ENCODE data around the gene C1orf174.

The C1orf174 gene

DNA sequence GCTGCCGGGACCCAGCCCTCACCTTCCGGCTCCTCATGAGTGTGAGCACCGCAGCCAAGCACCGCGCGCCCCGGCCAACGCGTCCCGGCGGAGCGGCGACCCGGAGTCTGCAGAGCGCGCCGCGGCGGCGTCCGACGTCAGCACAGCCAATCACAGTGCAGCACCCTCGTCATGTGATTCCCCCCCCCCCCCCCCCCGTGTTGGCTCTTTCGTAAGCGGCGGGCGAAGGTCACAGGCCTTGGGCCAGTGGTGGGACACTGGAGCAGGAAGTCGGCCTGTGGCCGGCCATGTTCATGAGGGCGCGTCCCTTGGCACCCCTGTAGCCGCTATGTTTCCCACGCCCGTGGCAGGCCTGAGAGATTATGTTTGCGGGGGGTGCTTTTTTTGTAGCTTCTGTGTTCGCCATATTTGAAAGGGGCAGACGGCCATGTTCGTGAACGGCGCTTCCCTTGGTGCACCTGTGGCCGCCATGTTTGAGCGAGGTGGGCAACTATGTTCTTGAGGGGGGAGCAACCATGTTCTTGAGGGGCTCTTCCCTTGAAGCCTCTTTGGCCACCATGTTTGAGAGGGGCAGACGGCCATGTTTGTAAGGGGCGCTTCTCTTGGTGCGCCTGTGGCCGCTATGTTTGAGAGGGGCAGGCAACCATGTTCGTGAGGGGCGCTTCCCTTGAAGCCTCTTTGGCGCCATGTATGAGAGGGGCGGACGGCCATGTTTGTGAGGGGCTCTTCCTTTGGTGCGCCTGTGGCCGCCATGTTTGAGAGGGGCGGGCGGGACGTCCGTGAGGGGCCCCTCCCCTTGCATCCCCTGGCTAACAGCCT, at the start of gene C1orf174:
TSS of gene C1orf174 (minus strand) at position 123 of the 819 bp plus-strand sequence. CDS start at position 37, 86 bp downstream.
- DNase-seq: peak; percentile 98

DNA sequence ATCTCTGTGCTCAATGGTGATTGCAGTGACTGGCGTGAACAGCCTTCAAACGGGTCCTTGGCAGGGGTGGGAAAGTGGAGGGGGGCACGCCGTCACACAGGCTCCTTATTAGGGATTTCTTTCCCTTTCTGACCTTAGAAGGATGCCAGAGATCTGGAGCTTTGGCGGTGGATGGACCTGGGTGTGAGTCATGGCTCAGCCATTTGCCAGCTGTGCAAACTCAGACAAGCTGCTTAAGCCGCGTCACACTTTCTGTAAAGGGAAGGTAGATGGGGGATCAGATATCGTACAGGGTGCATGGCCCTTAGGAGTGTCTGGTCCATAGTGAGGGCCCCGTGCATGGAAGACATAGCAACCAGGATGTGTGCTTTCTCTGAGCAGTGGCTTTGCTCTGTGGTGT, 48.3 kb upstream of the C1orf174 start:
- DNase-seq: no peak

- DNase-seq: no peak
These were observed 46.1 kb upstream of the C1orf174 start for GRCh38 chr1:3945916-3946840.

DNA sequence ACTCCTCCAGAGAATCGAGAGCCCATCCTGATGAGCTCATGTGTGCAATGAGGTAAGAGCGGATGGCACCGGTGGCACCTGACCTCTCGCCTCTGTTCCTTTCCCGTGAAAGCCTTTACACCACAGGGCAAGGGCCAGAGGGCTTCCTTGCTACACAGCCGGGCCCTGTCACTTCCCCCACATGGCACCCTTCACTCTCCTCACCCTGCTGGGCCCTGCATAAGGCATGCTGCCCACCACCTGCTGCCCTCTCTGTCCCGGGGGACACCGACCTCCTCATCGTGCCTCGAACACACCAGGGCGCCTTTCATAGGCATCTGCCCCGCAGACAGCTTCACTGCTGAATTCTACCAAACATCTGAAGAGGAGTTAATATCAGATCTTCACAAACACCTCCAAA, 45.1 kb upstream of the C1orf174 start:
- no peak for DNase-seq

- DNase-seq: no peak
These were observed 44.6 kb upstream of the C1orf174 start for GRCh38 chr1:3944578-3945125.

- DNase-seq: no peak
These were observed 43.9 kb upstream of the C1orf174 start for GRCh38 chr1:3943806-3944577.

GRCh38 chr1:3943123-3943431, 43.0 kb upstream of the C1orf174 start:
- no peak for DNase-seq

DNA sequence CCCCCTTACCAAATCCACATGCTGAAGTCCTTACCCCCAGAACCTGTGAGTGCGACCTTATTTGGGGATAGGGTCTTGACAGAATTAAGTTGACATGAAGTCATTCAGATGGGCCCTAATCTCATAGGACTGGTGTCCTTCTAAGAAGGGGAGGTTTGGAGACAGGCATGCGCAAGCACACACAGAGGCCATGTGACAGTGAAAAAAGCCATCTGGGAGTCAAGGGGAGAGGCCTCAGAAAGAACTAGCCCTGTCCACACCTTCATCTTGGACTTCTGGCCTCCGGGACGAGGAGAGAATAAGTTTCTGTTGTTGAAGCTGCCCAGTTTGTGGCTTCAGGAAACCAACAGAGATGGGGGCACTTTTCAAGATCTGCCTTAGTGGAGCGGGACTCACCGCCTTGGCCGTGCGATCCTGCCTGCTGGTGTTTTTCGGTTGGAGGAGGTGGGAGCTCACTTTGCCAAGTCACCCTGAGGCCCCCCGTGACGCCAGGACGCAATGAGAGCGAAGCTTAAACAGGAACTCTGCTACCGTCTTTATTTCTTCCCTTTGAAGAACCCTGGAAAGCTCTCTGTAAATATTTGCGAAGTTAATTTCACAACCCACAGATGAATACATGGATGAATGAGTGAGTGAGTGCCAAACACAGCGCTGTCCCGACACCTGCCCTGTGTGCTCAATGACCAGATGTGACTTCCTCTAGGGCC, 42.5 kb upstream of the C1orf174 start:
- DNase-seq: no peak

- no peak for DNase-seq
These were observed 40.8 kb upstream of the C1orf174 start for GRCh38 chr1:3940754-3941345.

DNA sequence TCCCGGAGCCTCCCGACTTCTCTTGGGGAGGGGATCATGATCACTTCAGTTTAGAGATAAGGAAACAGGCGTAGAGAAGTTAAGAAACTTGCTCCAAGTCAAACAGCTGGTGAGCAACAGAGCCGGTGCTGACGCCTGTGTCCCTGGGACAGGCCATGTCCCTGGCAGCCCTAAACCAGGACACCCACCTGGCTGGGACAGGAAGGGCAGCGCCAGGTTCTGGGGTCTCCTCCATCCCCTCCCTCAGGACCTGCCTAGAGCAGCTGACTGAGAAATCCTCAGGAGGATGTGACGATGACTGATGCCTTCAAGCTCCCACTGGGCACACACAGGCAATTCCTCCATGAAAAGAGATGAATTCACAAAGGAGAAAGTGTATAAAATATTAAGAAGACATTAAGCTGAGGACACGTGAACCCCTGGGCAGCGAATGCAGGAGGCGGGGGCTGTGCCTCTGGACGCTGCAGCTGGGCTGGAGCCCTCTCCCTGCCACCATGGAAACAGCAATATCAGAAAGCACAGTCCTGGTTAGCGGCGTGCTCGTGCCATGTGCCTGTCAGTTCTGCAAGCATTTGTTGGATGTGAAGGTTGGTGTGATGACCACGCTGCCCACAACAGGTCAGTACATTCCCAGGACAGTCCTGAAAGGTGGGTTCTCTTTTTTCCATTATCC, 40.1 kb upstream of the C1orf174 start:
- DNase-seq: no peak

DNA sequence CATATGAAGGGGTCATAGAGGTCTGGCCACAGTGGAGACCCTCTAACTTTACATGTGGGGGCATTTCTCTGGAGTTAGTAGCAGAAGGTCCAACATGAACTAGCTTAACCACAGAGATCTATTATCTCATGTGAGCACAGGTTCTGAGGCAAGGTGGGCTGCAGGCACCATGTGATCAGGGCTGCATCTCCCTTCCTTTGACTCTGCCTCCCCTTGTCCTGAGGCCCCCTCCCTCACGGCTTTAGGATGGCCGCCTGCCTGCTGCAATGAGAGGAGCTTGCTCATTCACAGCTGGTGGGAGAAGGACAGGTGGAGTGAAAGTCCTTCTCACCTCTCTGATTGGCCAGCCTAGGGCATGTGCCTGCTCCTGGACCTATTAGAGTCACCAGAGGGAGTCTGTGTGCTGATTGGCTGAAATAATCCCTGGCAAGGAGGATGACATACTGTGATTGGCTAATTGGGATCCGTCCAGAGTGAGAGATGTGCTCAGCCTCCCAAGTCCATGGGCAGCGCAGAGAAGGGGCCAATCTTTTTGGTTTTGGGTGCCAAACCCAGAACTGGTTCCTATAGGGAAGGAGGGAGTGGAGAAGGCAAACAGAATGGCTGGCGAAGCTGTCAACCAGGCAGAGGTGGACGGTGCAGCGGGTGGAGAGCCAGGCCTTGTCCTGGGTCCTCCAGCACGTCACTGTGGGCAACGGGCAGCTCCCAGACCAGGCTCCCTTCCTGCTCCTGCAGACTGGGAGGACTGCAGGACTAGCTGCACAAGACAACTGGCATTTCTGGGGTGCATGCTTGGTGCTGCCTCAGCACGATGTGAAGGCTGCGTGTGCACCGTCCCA, 39.4 kb upstream of the C1orf174 start:
- DNase-seq: no peak

- DNase-seq: no peak
These were observed 32.3 kb upstream of the C1orf174 start for GRCh38 chr1:3932156-3932919.

- no peak for DNase-seq
These were observed 31.2 kb upstream of the C1orf174 start for GRCh38 chr1:3931007-3931912.

DNA sequence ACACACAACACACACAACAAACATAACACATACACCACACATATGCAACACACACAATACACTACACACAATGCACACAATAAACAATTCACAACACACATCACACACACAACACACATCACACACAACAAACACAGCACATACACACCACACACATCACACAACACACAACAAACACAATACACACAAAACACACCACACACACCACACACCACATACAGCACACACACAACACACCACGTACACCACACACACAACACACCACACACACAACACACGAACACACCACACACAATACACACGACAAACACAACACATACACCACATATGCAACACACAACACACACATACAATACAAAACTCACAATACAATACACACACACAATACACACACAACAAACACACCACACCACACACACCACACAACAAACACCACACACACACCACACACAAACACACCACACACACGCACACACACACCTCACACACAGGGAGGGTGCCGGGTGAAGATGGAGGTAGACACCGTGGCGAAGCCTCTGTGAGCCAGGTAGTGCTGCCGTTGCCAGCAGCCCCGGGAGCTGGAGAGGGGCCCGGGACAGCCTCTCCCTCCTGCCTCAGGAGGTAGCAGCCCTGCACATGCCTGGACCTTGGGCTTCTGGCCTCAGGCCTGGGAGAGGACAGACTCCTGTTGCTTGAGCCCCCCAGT, 30.4 kb upstream of the C1orf174 start:
- no peak for DNase-seq

DNA sequence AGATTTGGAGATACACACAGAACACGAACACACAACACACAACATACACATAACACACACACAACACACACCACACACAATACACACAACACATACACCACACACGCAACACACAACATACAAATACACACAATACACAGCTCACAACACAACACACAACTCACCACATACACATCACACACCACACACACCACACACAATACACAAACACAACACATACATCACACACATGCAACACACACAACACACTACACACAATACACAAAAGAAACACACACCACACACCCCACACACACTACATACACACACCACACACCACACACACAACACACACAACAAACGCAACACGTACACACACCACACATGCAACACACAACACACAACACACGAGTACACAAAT, 29.1 kb upstream of the C1orf174 start:
- DNase-seq: no peak

DNA sequence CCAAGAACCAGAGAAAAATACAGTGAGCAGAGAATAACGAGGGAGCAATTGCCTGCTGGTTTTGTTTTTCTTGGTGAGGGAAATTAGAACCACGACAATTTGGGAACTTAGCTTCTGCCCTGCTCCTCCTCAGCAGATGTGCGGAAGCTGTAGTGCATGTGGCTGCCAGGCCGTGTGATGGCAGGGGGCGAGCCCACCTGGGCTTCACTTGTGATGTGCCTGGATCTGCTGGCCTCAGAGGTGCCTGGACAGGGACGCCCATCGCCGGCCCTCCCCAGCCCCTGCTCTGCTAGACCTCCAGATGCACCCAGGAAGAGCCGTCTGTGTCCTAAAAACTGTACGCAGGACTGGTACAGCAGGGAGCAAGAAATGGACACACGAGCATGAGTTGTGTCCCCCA, 28.5 kb upstream of the C1orf174 start:
- DNase-seq: no peak

- no peak for DNase-seq
These were observed 26.9 kb upstream of the C1orf174 start for GRCh38 chr1:3926956-3927355.

GRCh38 chr1:3925762-3926161, 25.7 kb upstream of the C1orf174 start:
- DNase-seq: no peak

Data from suppressor macrophage treated with lipopolysaccharide for 4 hours (primary cell).